Measurements from ENCODE around the gene RAB26.
"Not testable (repeated sequence)": the region's sequence is repeated elsewhere in the genome, so short reads cannot be mapped to it uniquely, and the experiment has no call there.

Gene RAB26

GRCh38 chr16:2117960-2118722, 30.3 kb upstream of the RAB26 start:
- not testable (repeated sequence) for DNase-seq

- DNase-seq = not testable (repeated sequence)
Measured at GRCh38 chr16:2121325-2121724, 27.1 kb upstream of the RAB26 start.

GRCh38 chr16:2121853-2122252, 26.6 kb upstream of the RAB26 start:
- no peak for DNase-seq

GRCh38 chr16:2122429-2122828, 26.0 kb upstream of the RAB26 start:
- DNase-seq = no peak

GRCh38 chr16:2122934-2123683, 25.3 kb upstream of the RAB26 start:
- DNase-seq = not testable (repeated sequence)

GRCh38 chr16:2123706-2124376, 24.6 kb upstream of the RAB26 start:
- DNase-seq = not testable (repeated sequence)

- not testable (repeated sequence) for DNase-seq
Measured at GRCh38 chr16:2124377-2124693, 24.1 kb upstream of the RAB26 start.

GRCh38 chr16:2124694-2125444, 23.6 kb upstream of the RAB26 start:
- not testable (repeated sequence) for DNase-seq

- not testable (repeated sequence) for DNase-seq
Measured at GRCh38 chr16:2125609-2126008, 22.8 kb upstream of the RAB26 start.

GRCh38 chr16:2126161-2126743, 22.2 kb upstream of the RAB26 start:
- not testable (repeated sequence) for DNase-seq

- DNase-seq = not testable (repeated sequence)
Measured at GRCh38 chr16:2126928-2127556, 21.4 kb upstream of the RAB26 start.

GRCh38 chr16:2127630-2128280, 20.7 kb upstream of the RAB26 start:
- not testable (repeated sequence) for DNase-seq

GRCh38 chr16:2129251-2129650, 19.2 kb upstream of the RAB26 start:
- not testable (repeated sequence) for DNase-seq

GRCh38 chr16:2129890-2130447, 18.5 kb upstream of the RAB26 start:
- DNase-seq = not testable (repeated sequence)

GRCh38 chr16:2133797-2134196, 14.6 kb upstream of the RAB26 start:
- not testable (repeated sequence) for DNase-seq

GRCh38 chr16:2135071-2135470, 13.4 kb upstream of the RAB26 start:
- DNase-seq = not testable (repeated sequence)

- not testable (repeated sequence) for DNase-seq
Measured at GRCh38 chr16:2135770-2136490, 12.5 kb upstream of the RAB26 start, which contains the start of gene PKD1. PKD1 (minus strand) TSS chr16:2135898; CDS start chr16:2135689, 209 bp downstream.

- no peak for DNase-seq
Measured at GRCh38 chr16:2142942-2143877, 5.2 kb upstream of the RAB26 start.

GRCh38 chr16:2143878-2144485, 4.4 kb upstream of the RAB26 start:
- no peak for DNase-seq
